ENCODE data around the gene SRGAP1. TPM values are rescaled to one million over a fixed set of nuclear protein-coding genes. Genes with fewer than 3 reads are reported as not detected.

Gene SRGAP1
- under 1 TPM in 1 of 3 donors, not detected in 2; 0.02 TPM for polyA plus RNA-seq

GRCh38 chr12:63844391-63845341 lies at the start of gene SRGAP1:
TSS of gene SRGAP1 (plus strand) at chr12:63844700. CDS start at chr12:63844817, 117 bp downstream.
- Mint-ChIP-seq H3K27ac (peak within 1 kb of the TSS in 1 of 6 donors; percentile 67), H3K4me3 (peak within 1 kb of the TSS; percentile 87 to 92 (median 89)), H3K36me3 (no peaks in the 10 kb centered on the region), H3K27me3 (ENCODE audit: low read depth in 3 of 3) (peaks cover 6 to 10% (median 8%) of the 10 kb centered on the region in 3 donors), H3K9me3 (no peaks in the 10 kb centered on the region), H3K4me1 (peaks cover 9 to 14% of the 10 kb centered on the region in 2 donors)
- DNase-seq = no peak

DNA sequence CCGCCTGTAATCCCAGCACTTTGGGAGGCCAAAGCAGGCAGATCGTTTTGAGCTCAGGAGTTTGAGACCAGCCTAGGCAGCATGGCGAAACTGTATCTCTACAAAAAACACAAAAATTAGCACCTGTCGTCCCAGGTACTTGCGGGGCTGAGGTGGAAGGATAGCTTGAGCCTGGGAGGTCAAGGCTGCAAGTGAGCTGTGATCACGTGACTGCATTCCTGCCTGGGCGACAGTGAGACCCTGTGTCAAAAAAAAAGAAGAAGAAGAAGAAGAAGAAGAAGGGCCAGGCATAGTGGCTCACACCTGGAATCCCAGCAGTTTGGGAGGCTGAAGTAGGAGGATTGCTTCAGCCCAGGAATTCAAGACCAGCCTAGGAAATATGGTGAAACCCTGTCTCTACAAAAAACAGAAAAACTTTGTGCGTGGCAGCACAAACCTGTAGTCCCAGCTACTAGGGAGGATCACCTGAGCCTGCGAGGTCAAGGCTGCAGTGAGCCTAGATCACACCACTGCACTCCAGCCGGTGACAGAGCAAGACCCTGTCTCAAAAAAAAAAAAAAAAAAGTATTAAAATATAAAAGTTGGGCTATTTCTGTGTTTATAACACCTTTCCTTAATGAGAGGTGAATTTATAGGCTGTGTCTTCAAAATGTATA lies 49.3 kb upstream of the SRGAP1 start:
- Mint-ChIP-seq H3K4me3 (no peak overlapping the region), H3K27me3 (ENCODE audit: low read depth in 3 of 3) (no peaks in the 10 kb centered on the region), H3K9me3 (no peaks in the 10 kb centered on the region), H3K36me3 (peaks cover 4 to 13% (median 11%) of the 10 kb centered on the region in 3 donors), H3K4me1 (no peaks in the 10 kb centered on the region), H3K27ac (no peak overlapping the region)
- DNase-seq = no peak

DNA sequence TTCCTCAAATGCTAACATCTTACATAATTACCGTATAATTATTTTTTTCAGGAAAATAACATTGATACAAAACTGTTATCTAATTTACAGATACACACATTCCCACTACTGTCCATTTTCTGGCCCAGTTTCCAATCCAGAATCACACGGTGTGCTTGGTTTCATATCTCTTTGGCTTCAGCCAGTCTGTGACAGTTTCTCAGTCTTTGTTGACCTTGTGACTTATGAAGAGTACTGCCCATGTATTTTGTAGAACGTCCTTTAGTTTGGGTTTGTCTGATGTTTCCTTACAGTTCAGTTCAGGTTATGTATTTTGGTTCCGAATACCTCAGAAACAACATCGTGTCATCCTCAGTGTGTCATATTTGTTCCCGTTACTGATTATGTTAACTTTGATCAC lies 48.6 kb upstream of the SRGAP1 start:
- Mint-ChIP-seq H3K4me3 (no peak overlapping the region), H3K4me1 (no peaks in the 10 kb centered on the region), H3K9me3 (no peaks in the 10 kb centered on the region), H3K27ac (no peak overlapping the region), H3K36me3 (peaks cover 0 to 8% (median 7%) of the 10 kb centered on the region in 3 donors), H3K27me3 (ENCODE audit: low read depth in 3 of 3) (no peaks in the 10 kb centered on the region)
- DNase-seq = no peak

- DNase-seq = peak in 1 of 3 donors; percentile 9
- Mint-ChIP-seq H3K4me3 (no peak overlapping the region), H3K36me3 (peaks cover 0 to 9% (median 0%) of the 10 kb centered on the region in 3 donors), H3K27ac (no peak overlapping the region), H3K27me3 (ENCODE audit: low read depth in 3 of 3) (no peaks in the 10 kb centered on the region), H3K9me3 (no peaks in the 10 kb centered on the region), H3K4me1 (peaks cover 0 to 5% of the 10 kb centered on the region in 2 donors)
These were observed 42.4 kb upstream of the SRGAP1 start for GRCh38 chr12:63802012-63802608.

- H3K4me1 Mint-ChIP-seq = peaks cover 0 to 5% of the 10 kb centered on the region in 2 donors
- H3K36me3 Mint-ChIP-seq = peaks cover 0 to 19% (median 0%) of the 10 kb centered on the region in 3 donors
- H3K27ac Mint-ChIP-seq = no peak overlapping the region
- no peak overlapping the region for H3K4me3 Mint-ChIP-seq
- no peaks in the 10 kb centered on the region for H3K27me3 Mint-ChIP-seq (ENCODE audit: low read depth in 3 of 3)
- DNase-seq = no peak
- no peaks in the 10 kb centered on the region for H3K9me3 Mint-ChIP-seq
These were observed 39.8 kb upstream of the SRGAP1 start for GRCh38 chr12:63804746-63805145.

DNA sequence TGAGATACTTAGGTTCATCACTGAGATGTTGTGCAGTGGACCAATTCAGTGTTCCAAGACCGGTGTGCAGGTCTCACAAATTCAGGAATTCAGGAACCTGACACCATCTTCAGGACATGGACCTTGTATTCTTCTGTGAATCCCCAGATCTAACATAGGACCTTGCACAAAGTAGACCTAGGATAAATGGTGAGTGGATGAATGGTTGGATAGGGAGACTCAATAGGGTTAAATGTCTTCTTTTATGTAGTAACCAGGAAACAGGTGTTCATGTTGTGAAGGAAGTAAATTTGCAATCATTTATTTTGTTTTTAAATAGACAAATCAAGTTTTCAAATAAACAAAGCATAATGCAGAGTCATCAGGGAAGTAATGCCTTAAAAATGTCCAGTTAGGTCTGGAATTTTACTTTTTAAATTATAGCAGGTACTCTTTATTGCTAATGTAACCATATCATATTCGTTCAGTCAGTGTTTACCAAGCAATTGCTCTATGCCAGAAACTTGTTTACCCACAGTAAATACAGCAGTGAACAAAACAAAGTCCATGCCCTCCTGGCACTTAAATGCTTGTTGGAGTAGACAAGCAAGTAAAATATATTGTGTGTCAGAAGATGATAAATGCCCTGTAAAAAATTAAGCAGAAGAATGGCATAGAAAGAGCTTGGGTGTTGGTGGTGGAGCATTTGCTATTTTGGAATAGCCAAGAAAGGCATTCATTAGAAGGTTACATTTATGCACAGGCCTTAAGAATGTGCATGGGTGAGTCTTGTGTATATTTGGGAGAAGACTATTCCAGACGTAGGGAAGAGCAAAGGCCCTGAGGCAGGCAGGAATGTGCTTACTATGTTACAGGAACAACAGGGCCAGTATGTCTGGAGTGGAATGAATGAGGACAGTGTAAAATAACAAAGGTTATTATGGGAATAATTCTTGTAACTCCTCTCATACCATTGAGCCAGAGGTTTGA lies 38.5 kb upstream of the SRGAP1 start:
- DNase-seq = no peak
- Mint-ChIP-seq H3K36me3 (peaks cover 0 to 19% (median 0%) of the 10 kb centered on the region in 3 donors), H3K27ac (no peak overlapping the region), H3K9me3 (no peaks in the 10 kb centered on the region), H3K4me1 (peaks cover 0 to 5% of the 10 kb centered on the region in 2 donors), H3K4me3 (no peak overlapping the region), H3K27me3 (ENCODE audit: low read depth in 3 of 3) (no peaks in the 10 kb centered on the region)

DNA sequence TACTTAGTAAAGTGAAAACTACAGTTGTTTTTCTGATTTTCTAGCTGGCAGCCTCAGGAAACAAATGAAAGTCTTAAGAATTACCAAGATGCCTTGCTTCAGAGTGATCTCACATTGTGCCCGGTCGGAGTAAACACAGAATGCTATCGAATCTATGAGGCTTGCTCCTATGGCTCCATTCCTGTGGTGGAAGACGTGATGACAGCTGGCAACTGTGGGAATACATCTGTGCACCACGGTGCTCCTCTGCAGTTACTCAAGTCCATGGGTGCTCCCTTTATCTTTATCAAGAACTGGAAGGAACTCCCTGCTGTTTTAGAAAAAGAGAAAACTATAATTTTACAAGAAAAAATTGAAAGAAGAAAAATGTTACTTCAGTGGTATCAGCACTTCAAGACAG lies 35.9 kb upstream of the SRGAP1 start:
- H3K4me3 Mint-ChIP-seq = no peak overlapping the region
- H3K36me3 Mint-ChIP-seq = peaks cover 0 to 19% (median 0%) of the 10 kb centered on the region in 3 donors
- DNase-seq = no peak
- no peaks in the 10 kb centered on the region for H3K27me3 Mint-ChIP-seq (ENCODE audit: low read depth in 3 of 3)
- no peak overlapping the region for H3K27ac Mint-ChIP-seq
- no peaks in the 10 kb centered on the region for H3K4me1 Mint-ChIP-seq
- no peaks in the 10 kb centered on the region for H3K9me3 Mint-ChIP-seq

DNA sequence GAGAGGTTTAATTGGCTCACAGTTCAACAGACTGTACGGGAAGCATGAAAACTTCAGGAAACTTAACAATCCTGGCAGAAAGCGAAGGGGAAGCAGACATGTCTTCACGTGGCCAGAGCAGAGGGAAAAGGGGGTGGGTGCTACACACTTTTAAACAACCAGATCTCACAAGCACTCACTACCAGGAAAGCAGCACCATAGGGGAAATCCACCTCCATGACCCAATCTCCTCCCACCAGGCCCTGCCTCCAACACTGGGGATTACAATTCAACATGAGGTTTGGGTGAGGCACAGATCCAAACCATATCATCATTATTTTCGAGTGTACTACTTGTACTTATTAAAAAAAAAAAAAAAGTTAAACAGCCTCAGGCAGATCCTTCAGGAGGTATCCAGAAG lies 34.9 kb upstream of the SRGAP1 start:
- no peak overlapping the region for H3K4me3 Mint-ChIP-seq
- H3K36me3 Mint-ChIP-seq = peaks cover 0 to 18% (median 0%) of the 10 kb centered on the region in 3 donors
- no peak for DNase-seq
- no peaks in the 10 kb centered on the region for H3K9me3 Mint-ChIP-seq
- H3K27me3 Mint-ChIP-seq (ENCODE audit: low read depth in 3 of 3) = no peaks in the 10 kb centered on the region
- no peak overlapping the region for H3K27ac Mint-ChIP-seq
- H3K4me1 Mint-ChIP-seq = peaks cover 2 to 3% of the 10 kb centered on the region in 2 donors

GRCh38 chr12:63811334-63811733 lies 33.2 kb upstream of the SRGAP1 start:
- Mint-ChIP-seq H3K36me3 (peaks cover 0 to 10% (median 0%) of the 10 kb centered on the region in 3 donors), H3K4me1 (peaks cover 8 to 16% of the 10 kb centered on the region in 2 donors), H3K9me3 (no peaks in the 10 kb centered on the region), H3K27ac (no peak overlapping the region), H3K27me3 (ENCODE audit: low read depth in 3 of 3) (no peaks in the 10 kb centered on the region), H3K4me3 (no peak overlapping the region)
- no peak for DNase-seq

- Mint-ChIP-seq H3K4me3 (no peak overlapping the region), H3K9me3 (no peaks in the 10 kb centered on the region), H3K4me1 (peaks cover 8 to 16% of the 10 kb centered on the region in 2 donors), H3K27me3 (ENCODE audit: low read depth in 3 of 3) (no peaks in the 10 kb centered on the region), H3K36me3 (peaks cover 0 to 10% (median 0%) of the 10 kb centered on the region in 3 donors), H3K27ac (no peak overlapping the region)
- no peak for DNase-seq
These were observed 32.7 kb upstream of the SRGAP1 start for GRCh38 chr12:63811755-63812154.

- peak overlapping the region in 4 of 6 donors; percentile 4 to 69 (median 37) for H3K27ac Mint-ChIP-seq
- no peak for DNase-seq
- H3K4me1 Mint-ChIP-seq = peaks cover 8 to 16% of the 10 kb centered on the region in 2 donors
- peaks cover 4 to 7% (median 4%) of the 10 kb centered on the region in 3 donors for H3K36me3 Mint-ChIP-seq
- H3K4me3 Mint-ChIP-seq = no peak overlapping the region
- peaks cover 0 to 6% (median under 1%) of the 10 kb centered on the region in 6 donors for H3K9me3 Mint-ChIP-seq
- peaks cover 0 to 2% (median 0%) of the 10 kb centered on the region in 3 donors for H3K27me3 Mint-ChIP-seq (ENCODE audit: low read depth in 3 of 3)
These were observed 30.2 kb upstream of the SRGAP1 start for GRCh38 chr12:63814146-63814772.

- DNase-seq = no peak
- Mint-ChIP-seq H3K9me3 (peaks cover 0 to 6% (median 2%) of the 10 kb centered on the region in 6 donors), H3K27ac (no peak overlapping the region), H3K4me3 (no peak overlapping the region), H3K27me3 (ENCODE audit: low read depth in 3 of 3) (peaks cover 0 to 2% (median 0%) of the 10 kb centered on the region in 3 donors), H3K4me1 (peaks cover 8 to 16% of the 10 kb centered on the region in 2 donors), H3K36me3 (peaks cover 0 to 7% (median 5%) of the 10 kb centered on the region in 3 donors)
These were observed 29.0 kb upstream of the SRGAP1 start for GRCh38 chr12:63815482-63815852.

All from immature natural killer cell (primary cell).